ENCODE data around the gene TIGD6. TPM values are rescaled to one million over a fixed set of nuclear protein-coding genes. Genes with fewer than 3 reads are reported as not detected.

Gene TIGD6
- total and polyA plus RNA-seq, 9 of the 15 experiments (the other 6 are each of a cell fraction or from before 2014, with no cell fraction given): 1.8 to 6.3 (median 3.9) TPM

DNA sequence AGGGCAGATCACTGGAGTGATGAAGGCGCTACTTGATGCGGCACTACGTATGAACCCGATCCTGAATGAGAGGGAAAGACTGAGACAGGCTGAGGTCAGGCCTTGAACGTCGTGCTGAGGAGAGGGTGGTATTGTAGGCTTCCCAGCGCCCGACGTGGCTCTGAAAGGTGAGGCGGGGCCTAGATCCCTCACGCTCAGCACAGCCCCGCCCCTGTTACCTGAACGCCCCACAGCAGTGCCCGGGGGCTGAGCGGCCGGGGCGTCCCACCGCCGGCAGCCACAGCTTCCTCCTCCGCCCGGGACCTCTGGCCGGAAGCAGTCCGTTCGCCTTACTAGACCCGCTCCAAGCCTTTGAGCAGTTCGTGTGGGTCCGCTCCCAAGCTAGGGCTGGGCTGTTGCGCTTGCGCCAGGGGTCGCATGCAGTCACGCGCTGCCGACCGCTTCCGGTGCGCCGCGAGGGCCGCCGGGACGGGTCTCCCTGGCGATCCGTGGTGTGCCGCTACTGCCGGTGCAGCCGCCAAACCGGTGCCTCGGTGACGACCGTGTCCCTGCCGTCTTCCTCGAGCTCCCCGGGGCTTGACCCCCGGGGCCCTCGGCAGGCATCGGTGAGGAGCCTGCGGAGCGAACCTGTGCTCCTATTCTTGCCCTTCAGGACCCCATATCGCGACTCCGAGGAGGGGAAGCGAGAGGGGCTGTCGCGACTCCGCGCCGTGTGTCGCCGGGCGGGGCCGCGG, at the start of gene TIGD6, which contains the start of gene HMGXB3 (continued):
- TF ChIP-seq RCOR1 (IDR thresholded peaks at IDR 0.05; ENCODE audit: borderline replicate concordance in 1 of 2, low read depth in 2 of 2, low read length in 2 of 2) (peak in 1 of 2 experiments; percentile 52; a peak in 1 of 4 replicates), ZNF311 (CRISPR knock-in tag; IDR thresholded peaks at IDR 0.05) (0 out of 2 replicates have a peak, but pooled peaks have one; percentile 10), LCOR (CRISPR knock-in tag; IDR thresholded peaks at IDR 0.05) (peak; percentile 78; the same call in 1 of the 2 replicates), ZKSCAN3 (CRISPR knock-in tag; IDR thresholded peaks at IDR 0.05) (no peak), TSC22D4 (tag; IDR thresholded peaks at IDR 0.05) (no peak), JUNB (CRISPR knock-in tag; conservative IDR thresholded peaks at IDR 0.05) (no peak), PREB (CRISPR knock-in tag; IDR thresholded peaks at IDR 0.05) (0 out of 2 replicates have a peak, but pooled peaks have one; percentile 34), ETS1 (conservative IDR thresholded peaks at IDR 0.05; ENCODE audit: control insufficient read depth, low read depth, low read length) (peak; percentile 84), ZNF165 (CRISPR knock-in tag; IDR thresholded peaks at IDR 0.05; ENCODE audit: borderline replicate concordance) (no peak), RBM34 (IDR thresholded peaks at IDR 0.05; ENCODE audit: borderline replicate concordance, insufficient read depth, low read length) (no peak), MED1 (CRISPR knock-in tag; IDR thresholded peaks at IDR 0.05; ENCODE audit: borderline replicate concordance) (no peak), JUN (IDR thresholded peaks at IDR 0.05; ENCODE audit: borderline replicate concordance, low read depth, low read length) (no peak; the same call in 1 of the 2 replicates), JUN (CRISPR knock-in tag; IDR thresholded peaks at IDR 0.05; ENCODE audit: borderline replicate concordance) (0 out of 2 replicates have a peak, but pooled peaks have one; percentile 88), TEAD4 (IDR thresholded peaks at IDR 0.05; ENCODE audit: low read length) (no peak), TEAD4 (CRISPR knock-in tag; IDR thresholded peaks at IDR 0.05; ENCODE audit: borderline replicate concordance) (no peak), HMG20B (CRISPR knock-in tag; IDR thresholded peaks at IDR 0.05) (no peak), MAZ (CRISPR knock-in tag; conservative IDR thresholded peaks at IDR 0.05 in 1 of 2, IDR thresholded peaks at IDR 0.05 in 1 of 2) (peak; percentile 80 to 91), NELFE (IDR thresholded peaks at IDR 0.05; ENCODE audit: insufficient read depth, insufficient read length) (no peak), PHTF2 (CRISPR knock-in tag; IDR thresholded peaks at IDR 0.05) (no peak), GTF2E2 (tag; IDR thresholded peaks at IDR 0.05) (peak; percentile 65; the same call in 1 of the 2 replicates), SIX5 (IDR thresholded peaks at IDR 0.05; ENCODE audit: borderline replicate concordance in 1 of 2, insufficient read depth in 1 of 2, low read depth in 1 of 2, low read length in 2 of 2) (peak; percentile 44 to 63; a peak in 3 of 4 replicates), KLF1 (tag; IDR thresholded peaks at IDR 0.05) (peak; percentile 44; the same call in 1 of the 2 replicates), PTBP1 (IDR thresholded peaks at IDR 0.05; ENCODE audit: low read depth, low read length) (no peak), ZNF282 (CRISPR knock-in tag; IDR thresholded peaks at IDR 0.05) (0 out of 2 replicates have a peak, but pooled peaks have one; percentile 60), RB1 (IDR thresholded peaks at IDR 0.05; ENCODE audit: low read depth) (peak; percentile 53; the same call in 1 of the 2 replicates)
- TF ChIP-seq, protein P1, sequence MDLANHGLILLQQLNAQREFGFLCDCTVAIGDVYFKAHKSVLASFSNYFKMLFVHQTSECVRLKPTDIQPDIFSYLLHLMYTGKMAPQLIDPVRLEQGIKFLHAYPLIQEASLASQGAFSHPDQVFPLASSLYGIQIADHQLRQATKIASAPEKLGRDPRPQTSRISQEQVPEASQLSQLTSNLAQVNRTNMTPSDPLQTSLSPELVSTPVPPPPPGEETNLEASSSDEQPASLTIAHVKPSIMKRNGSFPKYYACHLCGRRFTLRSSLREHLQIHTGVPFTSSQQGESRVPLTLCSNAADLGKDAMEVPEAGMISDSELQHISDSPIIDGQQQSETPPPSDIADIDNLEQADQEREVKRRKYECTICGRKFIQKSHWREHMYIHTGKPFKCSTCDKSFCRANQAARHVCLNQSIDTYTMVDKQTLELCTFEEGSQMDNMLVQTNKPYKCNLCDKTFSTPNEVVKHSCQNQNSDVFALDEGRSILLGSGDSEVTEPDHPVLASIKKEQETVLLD (IDR thresholded peaks at IDR 0.05): peak; percentile 92
